LoVo (cell line): ENCODE results near the gene PDE9A.

ENCODE experiments used
- DNase-seq: peaks from one replicate; pipeline ENCODE4 v3.0.0-alpha.2; 2016; ENCODE audit warnings: low spot score

Gene PDE9A

DNA sequence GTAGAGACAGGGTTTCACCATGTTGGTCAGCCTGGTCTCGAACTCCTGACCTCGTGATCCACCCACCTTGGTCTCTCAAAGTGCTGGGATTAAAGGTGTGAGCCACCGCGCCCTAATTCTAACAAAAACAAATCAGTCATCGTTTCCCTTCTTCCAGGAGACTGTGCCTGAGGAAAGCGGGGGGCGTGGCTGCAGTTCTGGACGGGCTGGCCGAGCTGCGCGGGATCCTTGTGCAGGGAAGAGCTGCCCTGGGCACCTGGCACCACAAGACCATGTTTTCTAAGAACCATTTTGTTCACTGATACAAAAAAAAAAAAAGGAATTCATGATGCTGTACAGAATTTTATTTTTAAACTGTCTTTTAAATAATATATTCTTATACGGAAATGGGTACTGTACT is 121.7 kb downstream of the PDE9A start:
- no peak for DNase-seq

DNA sequence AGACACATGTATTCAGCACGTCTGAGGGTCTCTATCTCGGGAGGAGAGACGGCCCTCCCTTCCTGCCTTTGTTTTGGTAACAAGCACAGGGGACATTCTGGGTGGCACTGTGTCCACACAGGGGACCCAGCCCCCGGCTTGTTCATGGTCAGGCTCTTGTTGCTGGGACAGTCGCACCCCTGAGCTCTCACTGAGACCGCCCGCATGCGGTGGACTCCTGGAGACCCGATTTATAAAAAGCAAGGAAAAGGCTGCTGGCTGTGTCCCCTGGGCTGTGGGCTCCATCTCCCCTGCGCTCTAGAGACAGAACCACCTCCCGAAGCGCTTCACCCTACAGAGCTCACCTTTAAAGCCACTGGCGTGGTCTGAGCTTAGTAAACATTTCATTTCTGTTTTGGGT is 122.5 kb downstream of the PDE9A start:
- DNase-seq = no peak

DNA sequence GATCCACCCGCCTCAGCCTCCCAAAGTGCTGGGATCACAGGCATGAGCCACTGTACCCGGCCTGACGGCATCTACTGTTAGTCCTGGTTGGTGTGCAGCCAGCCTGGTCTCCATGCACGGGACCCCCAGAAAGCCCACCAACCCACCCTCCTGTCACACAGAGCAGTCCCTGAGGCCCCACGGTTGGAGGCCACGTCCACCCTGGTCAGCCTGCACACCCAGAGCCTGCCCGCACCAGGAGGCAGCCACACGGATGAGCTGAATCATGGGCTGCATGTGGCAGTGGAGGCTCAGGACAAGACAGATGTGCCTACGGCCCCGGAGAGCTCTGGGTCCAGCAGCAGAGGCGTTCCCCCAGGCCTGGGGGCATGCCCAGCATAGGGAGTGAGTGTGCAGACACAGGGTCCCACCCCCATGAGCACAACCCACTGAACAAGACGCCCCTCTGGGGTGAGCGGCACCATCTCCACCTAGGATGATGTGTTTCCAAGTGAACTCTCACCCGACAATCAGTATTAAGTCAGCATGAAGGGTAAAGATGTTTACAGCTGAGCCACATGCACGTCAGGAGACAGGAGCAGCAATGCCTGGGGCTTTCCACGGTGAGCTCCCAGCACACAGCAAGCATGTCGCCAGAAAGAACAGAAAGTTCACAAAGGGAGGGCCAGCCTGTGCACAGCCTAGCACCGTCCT is 123.8 kb downstream of the PDE9A start:
- DNase-seq = no peak

DNA sequence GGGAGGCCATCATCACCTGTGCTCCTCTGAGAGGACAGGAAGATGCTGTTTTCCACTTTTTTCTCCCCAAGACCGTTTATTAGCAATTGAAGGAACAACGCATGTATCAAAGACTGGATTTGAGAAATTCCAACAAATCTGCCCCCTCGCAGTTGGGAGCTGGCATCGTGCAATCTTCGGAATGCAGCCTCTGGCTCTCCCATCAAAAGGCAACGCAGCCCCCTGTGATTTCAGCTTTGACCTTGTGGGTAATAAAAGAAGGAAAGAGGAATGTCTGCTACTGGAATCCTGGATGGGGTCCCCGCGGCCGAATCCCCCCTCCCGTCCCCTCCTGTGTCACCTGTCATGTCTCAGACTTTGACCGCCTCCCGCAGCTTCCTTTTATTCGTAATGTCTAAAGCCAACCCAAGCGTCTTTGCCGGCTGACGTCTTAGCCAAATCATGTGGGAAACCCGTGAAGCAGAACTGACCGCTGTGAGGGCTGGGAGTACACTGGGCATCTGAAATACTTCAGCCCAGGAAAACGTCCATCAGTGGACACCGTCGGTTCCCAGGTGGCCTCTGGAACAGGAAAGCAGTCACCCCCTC is 124.4 kb downstream of the PDE9A start:
- no peak for DNase-seq

DNA sequence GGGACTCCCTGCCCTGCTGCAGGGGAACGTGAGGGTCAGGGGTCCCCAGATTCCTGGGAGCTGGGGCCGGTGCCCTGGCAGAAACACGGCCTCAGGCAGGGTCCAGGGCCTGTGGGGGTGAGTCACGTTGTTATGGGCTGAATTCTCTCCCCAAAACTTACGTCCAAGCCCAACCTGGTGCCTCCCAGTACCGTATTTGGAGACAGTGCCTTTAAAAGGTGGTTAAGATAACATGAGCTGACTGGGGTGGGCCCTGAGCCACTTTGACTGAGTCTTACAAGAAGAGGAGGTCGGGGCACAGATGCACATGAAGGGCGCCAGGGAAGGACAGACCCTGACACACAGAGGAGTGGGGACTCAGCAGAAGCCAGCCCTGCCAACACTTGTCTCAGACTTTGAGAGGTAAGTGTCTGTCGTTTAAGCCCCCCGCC is 126.0 kb downstream of the PDE9A start:
- DNase-seq = no peak

DNA sequence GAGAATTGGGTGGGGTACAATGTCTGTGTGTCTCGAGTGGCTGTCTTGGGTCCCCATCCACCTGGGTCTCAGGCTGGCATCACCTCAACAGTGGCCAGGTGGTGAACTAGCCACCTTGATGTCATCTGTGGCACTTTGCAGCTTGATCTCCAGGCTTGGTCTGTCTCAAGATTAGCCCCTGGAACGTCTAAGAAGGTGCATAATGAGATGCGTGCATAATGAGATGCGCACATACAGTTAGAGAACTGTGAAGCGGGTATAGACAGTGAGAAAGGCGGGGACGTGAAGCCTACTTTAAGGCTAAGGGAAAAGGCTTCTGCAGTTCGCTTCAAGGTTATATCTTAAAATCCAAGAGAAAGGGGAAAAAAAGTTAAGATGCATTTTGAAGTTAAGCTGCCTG is 127.2 kb downstream of the PDE9A start:
- no peak for DNase-seq

DNA sequence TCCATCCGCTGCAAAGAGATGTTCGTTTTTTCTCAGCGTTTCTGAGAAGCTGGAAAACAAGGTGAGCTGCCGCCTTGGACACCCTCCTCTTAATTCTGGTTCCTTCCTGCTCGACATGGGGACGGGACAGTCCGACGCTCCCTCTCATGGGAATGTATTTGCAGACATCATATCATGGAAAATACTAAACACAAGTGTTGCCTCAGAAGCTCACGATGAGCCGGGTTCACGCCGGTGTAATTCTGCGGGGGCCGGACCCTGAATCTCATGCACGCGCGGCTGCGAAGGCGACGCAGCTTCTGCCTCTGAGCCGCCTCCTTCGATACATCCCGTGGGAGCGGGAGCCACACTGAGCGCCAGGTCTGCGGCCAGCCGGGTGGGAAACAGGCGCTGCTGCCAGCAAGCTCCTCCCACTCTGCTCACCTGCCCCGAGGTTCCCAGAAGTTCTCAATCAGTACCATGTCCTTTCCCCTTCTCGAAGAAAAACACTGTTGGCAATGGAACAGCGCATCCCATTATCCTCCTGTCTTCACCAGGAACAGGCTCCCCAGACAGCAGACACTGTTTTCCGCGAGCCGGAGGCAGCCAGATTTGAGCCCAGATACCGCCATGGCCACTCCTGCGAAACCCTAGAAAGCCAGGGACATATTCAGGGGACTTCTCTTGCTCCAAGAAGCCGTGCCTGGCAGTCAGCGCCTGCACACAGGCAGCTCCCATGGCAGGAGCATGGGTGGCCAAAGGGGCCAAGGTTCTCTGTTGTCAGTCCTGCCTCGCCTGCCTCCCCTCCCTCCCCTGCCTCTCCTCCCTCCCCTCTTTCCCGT is 127.9 kb downstream of the PDE9A start:
- DNase-seq = no peak

DNA sequence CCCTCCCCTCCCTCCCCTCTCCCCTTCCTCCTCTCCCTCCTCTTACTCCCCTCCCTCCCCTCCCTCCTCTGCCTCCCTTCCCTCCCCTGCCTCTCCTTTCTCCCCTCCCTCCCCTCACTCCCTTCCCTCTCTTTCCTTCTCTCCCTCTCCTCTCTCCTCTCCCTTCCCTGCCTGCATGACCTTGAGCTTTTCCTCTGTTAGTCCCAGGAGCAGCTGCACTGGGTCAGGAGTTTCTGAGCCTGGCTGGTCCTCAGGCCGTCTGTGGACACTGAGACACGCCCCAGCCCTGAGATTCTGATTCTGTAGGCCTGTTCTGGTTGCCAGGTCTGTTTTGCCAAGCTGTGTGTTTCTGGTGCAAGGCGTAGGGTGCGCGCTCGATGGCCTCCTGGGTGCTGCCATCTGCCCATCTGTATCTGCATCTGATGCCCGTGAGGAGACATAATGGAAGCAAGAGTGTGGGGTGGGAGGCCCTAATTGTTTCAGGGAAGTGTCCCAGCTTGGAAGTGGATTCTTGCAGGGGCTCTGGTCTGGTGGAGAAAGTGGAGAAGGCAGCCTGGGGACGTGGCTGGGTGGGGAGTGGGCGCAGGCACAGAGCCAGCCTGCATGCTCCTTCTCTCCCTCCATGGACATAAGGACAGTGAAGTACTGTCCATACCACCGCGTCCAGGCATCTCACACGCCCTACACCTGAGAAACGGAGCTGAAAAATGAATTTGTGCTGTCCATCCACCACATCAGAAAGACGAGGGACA is 128.7 kb downstream of the PDE9A start:
- DNase-seq = no peak

DNA sequence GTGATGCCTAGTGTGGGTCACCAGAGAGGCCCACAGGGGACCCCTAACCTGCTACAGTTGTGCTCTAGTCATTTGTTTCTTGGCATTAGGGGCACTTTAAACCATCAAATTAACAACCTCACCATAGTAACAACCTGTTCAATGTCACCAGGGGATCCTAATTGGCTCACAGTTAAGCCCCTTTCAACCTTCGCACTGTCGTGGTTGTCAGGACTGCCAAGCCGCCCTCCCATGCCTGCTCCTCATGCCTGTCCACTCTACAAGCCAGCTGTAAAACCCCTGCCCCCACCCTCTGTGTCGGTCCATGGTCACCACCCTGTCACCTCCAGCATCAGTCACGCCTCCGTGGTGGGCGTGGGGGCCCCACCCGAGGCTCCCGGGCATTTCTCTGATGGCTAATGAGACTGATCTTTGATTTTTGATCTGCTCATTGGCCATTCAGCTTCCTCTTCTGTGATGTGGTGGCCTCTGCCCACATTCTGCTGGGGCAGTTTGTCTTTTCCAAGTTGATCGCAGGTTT is 129.4 kb downstream of the PDE9A start:
- no peak for DNase-seq

DNA sequence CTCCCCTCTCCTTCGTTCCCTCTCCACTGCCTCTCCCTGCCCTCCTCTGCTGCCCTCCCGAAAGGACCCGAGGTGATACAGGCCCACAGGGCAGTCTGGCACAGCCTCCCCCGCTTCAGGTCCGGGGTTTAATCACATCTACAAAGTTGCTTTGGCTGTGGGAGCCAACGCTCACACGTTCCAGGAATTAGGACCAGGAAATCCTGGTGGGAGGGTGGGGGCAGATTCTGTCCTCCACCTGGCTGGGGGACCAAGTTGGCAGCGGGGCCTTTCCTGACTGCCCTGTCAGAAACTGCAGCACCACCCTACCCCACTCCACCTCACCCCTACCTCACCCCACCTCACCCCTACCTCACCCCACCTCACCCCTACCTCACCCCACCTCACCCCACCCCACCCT is 130.9 kb downstream of the PDE9A start:
- DNase-seq = no peak

DNA sequence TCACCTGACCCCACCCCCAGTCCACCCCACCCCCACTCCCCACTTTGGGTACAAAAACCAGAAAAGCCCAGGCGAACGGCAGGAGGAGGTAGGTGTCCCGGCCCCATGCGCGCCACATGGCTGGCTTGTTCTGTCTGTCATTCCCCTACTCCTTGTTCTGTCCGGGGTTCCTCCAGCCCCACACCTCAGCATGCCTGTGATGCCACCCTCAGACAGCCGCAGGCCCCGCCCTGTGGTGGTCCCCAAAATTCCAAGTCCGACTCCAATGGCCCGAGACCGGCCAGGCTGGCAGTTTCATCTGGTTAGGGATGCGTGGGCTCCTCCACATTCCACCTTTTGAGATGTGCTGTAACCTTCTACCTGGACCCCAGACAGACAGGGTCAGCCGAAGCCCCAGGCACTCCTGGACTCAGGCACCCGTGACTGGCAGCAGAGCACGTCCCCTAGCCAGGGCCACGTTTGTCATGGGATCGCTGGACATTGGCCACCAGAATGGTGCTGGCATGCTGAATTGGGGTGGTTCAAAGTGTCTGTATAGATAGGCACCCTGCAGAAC is 131.6 kb downstream of the PDE9A start:
- no peak for DNase-seq

DNA sequence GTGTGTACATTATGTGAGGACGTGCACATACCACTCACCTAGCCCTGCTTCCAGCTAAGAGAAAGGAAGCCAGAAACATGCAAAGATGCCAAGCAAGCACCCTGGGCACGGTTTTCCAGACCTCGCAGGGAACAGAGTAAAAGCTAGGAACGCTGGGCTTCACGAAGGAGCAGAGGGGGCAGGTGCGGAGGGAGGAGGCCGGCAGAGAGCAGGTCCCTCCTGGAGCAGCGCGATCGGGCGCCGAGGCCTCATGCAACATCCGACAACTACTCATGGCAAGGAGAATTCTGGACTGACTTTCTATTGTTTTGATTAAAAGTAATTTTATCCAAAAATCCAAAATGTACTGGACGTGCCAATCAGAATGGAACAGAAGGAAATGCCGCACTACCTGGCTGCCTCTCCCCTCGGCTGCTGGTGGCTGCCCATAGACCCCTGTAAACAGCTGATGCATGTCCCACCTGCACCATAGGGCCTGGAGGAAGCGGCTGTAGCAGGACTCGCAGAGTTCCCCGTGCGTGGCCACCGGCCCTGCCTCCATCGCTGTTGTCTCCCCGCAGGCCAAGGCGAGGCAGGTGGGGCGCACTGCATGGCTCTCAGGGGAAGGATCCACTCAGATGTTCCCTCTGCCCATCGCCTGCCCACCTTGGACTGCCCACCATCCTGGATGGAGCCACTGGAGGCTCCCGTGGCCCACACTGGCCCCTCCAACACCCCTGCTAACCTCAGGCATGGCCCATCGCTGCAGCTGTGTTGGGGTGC is 132.4 kb downstream of the PDE9A start:
- DNase-seq = no peak

DNA sequence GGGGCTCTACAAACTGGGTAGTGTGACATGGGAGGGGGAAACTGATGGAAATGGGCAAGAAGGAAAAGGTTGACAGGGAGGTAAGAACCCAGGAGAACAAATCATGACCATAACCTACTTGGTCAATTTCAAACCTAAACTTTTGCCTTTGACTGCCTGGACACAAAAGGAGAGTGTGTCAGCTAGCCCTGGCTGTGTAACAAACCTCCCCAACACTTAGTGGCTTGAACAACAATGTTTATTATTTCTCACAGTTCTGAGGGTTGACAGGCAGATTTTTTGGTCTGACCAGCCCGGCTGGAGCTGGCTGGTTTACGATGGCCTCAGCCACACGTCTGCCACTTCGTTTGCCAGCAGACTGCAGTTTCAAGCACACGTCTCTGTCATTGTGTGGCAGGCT is 133.5 kb downstream of the PDE9A start:
- DNase-seq = no peak

DNA sequence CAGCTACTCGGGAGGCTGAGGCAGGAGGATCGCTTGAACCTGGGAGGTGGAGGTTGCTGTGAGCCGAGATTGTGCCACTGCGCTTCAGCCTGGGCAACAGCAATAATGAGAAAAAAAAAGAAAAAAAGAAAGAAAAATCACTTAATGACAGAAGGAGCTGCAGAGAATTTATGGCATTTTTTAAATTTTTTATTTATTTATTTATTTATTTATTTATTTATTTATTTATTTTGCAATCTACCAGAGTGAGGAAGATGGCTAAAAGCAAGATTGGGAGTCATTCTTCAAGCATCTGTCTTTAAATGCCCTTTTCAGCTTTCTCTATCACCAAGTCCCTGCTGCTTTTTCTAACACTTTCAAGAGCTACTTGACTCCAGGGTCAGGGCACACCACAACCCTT is 134.2 kb downstream of the PDE9A start:
- no peak for DNase-seq

DNA sequence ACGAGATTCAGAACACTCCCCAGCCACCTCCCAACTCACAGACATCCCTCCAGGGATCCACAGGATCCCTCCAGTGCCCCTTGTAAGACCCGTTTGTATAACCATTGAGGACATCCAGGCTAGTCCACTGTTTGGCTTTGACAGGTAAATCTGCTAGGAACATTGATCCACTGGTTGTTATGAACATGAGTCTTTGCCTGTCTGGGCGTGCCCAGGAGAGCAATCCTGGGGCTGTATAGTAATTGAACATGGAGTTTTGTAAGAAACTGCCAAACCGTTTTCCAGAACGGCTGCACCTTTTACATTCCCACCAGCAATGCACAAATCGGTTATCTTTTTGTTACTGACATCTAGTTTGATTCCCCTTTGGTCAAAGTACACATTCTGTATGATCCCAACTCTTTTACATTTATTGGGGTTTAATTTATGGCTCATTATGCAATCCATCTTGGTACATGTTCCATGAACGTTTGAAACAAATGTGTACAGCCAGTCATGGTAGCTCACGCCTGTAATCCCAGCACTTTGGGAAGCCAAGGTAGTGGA is 137.2 kb downstream of the PDE9A start:
- no peak for DNase-seq

DNA sequence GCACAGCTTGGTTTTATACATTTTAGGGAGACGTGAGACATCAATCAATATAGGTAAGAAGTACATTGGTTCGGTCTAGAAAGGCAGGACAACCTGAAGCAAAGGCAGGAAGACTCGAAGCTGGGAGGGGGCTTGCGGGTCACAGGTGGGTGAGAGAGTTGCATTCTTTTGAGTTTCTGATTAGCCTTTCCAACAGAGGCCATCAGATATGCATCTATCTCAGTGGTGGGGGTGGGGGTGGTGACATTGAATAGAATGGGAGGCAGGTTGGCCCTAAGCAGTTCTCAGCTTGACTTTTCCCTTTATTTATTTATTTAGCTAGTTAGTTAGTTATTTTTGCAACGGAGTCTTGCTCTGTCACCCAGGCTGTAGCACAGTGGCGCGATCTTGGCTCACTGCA is 140.4 kb downstream of the PDE9A start:
- DNase-seq = no peak

DNA sequence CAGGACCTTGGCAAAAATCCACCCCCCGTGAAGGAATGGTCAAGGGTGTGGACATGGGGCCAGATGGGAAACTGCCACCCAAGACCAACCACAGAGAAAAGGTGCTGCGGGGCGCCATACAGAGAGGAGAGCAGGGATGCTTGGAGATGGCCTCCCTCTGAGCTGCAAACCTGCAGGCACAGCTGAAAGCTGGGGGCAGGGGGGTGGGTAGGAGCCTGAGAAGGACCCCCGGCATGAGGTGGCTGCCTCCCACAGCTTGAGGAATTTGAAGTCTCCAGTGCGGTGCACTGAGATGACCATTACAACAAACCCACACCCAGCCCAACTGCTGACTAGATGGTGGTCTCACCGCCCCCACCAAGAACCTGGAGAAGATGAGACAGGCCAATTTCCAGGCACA is 141.1 kb downstream of the PDE9A start:
- no peak for DNase-seq

DNA sequence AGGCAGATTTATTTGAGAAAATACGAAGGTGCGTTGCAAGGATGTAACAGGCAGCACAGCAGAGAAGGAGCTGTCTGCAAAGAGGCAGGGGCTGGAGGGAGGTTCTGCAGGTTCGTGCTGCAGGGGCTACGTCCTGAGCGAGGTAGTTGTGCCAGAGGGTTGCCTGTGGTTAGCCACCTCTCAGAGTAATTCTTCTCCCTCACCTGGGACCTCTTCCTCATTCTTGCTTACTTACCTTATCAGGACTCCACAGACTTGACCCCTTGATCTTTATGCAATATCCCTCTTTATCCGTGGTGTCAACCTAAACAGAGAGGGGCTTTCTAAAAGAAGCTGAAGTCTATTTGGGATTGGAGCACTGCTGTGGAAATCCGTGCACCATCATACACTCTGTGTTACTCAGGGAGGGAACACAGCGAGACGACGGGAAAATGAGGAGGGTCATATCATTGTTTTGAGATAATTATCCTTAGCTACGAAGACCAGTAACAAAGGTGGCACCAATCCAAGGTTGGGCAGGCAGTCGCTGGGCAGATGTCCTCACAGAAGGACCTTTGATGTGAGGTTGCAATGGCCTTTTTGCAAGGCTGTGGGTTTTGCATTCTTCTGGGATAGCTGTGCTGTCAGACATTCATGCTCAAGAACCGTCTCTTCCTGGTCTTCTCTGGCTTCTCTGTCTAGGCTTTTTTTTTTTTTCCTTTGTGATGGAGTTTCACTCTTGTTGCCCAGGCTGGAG is 143.1 kb downstream of the PDE9A start:
- DNase-seq = peak; percentile 41

DNA sequence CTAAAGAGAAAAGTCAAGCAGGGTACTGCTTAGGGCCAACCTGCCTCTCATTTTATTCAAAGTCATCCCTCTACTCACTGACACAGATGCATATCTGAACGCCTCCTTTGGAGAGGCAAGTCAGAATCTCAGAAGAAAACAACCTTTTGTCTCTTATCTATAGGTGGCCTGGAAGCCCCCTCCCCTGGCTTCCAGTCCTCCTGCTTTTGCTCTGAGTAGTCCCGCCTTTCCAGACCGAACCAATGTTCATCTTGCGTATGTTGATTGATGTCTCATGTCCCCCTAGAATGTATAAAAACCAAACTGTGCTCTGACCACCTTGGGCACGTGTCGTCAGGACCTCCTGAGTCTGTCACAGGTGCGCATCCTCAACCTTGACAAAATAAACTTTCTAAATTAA is 144.1 kb downstream of the PDE9A start:
- DNase-seq = no peak

DNA sequence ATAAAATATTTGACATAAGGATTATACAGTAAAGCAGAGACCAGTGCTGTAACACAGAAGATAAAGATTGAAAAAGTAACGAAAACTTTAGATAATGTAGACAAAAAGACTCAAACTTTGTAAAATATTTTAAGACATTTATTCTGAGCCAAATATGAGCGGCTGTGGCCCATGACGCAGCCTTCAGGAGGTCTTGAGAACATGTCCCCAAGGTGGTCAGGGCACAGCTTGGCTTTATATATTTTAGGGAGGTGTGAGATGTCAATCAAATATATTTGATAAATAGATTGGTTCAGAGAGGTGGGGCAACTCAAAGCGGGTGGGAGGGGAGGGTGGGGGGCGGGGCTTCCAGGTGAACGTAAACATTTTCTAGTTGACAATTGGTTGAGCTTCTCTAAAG is 144.7 kb downstream of the PDE9A start:
- DNase-seq = no peak
